ENCODE results near the gene GRID1.

GRCh38 chr10:85934586-85934985, 432.0 kb downstream of the GRID1 start:
- TF ChIP-seq CTCF (IDR thresholded peaks at IDR 0.05) (no peak), POLR2A (IDR thresholded peaks at IDR 0.05) (no peak)
